Islet precursor cell (in vitro differentiated cells): ENCODE measurements around the gene NFIA.
"Not testable (repeated sequence)": the region's sequence is repeated elsewhere in the genome, so short reads cannot be mapped to it uniquely, and the experiment has no call there.

Source experiments
- DNase-seq: peaks from one replicate; pipeline ENCODE4 v3.0.0-alpha.2; 2018

The NFIA gene

DNA sequence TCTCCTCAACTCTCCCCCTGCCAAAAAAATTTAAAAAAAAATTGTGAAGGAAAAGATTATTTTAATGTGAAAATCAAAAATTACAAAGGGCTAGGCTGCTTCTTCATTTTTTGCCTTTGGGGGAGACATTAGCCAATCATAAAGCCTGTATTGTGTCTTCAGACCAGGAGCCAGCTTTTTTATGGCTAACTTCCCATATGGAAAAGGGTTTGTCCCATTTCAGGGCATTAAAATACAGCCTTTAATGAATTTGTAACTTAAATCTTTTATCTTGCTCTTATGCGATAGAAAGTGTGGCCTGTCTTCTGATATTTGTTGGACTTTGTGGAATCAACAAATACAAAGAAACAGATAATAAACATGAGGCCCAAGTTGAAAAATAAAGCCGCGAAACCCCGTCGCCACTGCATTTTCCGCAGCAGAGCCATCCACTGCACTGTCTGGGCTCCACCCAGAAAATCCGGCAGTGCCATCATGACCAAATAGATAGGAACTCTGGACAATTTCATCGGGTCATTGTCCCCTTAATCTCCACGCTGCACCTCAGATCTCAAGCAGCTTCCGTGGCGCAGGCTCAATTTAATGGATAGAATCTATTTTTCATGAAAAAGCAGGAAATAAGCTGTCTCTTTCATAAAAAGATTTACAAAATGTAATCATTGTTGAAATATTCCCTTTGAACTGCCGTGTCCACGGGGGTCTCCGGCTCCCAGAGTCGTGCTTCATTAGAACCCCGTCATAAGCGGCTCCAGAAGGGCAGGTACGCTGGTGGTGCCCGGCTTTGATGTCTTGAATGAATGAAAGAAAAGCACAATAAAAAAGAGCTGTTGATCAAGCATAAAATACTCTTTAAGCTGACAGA, 365.0 kb downstream of the NFIA start:
- no peak for DNase-seq

DNA sequence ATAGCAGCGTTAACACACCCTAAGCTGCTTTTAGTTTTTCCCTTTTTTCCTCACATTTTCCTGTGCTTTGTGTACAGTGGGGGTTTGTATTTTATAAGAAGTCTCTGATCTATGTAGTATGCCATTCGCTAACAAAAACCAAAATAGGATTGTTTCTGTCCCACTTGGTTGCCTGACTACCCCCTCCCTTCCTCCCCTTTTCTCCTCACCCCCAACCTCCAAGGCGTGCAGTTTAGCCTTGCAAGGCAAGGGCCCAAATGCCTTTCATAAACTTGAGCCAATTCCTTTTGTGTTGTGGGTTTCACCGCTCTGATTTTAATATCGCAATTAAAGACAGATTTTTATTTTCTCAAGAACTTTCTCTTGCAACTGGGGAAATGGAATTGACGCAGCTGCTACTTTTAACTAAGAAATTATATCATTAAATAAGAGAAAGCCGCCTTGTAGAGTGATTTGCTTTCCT, 365.6 kb downstream of the NFIA start:
- DNase-seq = no peak

DNA sequence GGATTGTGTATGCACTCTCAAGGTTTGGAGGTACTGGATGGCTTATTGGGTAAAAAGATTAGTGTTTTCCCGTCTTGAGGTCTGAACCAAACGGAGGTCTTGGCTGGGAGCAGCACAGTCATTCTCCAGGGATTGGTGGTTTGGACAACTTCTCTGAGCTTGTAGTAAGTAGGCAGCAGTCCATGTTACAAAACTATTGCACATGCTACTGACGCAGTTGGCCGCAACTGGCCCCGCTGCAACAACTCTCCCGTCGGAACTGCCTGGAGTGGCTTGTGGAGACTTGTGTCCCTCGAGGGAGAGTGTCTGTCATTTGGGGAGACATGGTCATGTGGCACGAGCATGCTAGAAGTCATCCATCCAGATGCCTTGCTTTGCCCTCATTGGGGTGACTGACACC, 366.6 kb downstream of the NFIA start:
- DNase-seq = no peak

DNA sequence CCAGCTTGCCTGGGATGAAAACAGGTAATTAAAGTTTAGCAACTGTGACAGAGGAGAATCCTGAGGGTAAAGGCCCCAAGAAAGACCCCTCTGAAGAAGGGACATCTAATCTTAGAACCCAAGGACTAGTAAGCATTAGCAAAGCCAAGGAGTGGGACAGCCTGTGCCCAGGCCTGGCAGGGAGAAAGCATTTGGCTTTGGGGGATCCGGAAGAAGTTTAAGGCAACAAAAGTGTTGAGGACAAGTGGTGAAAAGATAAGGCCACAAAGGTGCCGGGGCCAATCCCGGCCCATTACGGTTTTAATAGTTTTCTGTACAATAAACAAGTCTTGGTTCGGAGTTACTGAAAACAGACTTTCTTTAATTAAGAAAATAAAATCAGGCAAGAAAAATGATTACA, 367.0 kb downstream of the NFIA start:
- DNase-seq = no peak

DNA sequence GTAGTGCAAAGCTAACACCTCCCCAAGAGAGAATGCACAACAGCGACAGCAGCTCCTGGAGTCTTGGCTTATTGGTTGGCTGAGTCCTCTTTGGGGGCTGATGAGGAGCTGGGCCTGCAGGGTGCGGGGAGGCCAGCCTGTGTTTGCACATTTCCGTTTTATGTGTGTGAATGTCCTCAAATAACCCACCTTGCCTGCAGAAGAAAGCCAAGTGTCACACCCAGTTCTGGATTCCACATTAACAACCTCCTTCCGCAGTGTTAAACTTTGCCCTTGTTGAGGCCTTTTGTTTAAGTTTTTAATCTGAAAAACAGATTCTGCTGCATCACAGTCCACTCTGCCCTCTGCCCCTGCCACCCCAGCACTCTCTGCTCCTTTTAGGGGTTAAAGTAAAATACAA, 368.1 kb downstream of the NFIA start:
- no peak for DNase-seq

DNA sequence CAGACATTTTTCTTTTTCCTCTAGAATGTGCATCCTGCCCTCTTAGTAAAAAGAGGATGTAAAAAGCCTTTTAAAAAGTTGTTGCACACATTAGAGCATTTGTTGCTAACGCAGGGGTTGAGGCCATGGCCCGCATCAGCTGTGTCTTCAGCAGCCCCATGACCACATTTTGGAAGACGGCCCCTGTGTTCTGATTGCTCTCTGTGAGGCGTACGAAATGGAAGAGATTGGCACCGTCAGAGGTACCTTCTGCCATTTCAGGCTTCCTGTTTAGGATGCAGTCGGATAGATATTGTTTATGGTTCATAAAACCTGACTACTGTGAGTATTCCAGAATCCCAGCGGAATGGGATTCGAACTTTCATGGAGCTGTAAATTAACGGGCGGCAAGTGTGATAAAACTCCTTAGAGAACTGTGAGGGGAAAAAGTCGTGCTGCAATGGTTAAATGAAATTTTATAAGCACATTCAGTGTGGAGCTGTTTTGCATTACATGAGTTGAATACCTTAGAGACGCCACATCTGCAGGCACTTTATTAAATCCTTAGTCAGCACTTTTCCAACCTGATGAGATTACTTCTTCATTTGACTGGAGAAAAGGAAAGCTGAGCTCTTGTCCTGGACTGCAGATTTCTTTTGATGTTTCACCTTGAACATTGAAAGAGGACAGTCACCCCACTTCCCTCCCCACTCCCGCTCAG, 368.7 kb downstream of the NFIA start:
- no peak for DNase-seq

DNA sequence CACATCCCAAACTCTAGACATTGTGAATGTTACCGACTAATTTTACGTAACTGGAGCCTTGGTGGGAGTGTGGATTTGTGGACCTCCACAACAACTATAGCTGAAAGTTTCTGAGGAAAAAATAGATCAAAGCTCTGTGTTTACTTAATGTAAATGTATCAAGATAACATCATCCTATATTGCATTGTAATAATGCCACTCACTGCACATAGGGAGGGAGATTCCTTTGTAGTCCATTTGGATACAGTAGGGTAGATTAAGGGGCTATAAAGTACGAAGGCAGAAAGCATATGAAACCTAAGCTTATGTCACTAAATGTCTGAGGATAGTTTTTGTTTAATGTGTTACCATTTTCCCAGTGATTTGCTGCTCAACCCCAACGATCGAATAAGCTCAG, 369.2 kb downstream of the NFIA start:
- DNase-seq = no peak

DNA sequence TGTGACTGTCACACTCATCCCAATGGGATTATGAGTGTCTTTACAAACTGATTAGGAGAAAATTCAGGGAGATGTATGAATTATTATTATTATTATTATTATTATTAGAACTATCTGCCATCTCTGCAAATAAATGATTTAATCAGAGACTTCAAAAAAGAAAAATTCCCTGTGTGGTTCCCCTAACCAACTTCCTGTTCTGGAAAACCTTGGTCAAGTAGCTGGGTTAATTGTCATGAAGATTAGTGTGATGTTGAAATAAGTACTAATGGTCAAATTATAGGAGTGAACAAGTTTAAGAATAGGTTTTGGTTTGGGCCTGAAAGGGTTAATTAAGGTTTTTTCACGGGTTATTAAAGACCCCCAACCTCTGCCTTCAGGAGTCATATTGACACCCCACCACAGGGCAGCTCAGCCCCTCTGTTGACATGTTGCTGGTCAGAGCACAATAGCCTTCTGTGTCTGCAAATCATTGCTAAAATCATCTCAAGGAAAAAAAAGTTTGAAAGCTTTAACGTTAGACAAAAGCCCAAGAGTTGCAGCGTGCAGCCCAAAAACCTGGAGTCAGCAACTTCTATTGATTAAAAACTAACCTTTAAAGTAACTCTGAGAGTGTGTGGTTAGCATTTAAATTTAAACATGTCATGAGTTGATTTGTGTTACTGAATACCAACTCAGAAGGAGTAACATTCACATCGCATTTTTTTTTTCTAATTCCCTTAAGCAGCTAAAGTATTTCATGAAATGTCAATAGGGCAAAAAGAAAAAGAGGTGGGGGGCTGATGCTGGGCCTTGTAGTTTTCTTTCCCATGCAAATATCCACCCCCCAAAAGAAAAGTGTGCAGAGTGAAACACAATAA, 370.0 kb downstream of the NFIA start:
- DNase-seq = no peak

DNA sequence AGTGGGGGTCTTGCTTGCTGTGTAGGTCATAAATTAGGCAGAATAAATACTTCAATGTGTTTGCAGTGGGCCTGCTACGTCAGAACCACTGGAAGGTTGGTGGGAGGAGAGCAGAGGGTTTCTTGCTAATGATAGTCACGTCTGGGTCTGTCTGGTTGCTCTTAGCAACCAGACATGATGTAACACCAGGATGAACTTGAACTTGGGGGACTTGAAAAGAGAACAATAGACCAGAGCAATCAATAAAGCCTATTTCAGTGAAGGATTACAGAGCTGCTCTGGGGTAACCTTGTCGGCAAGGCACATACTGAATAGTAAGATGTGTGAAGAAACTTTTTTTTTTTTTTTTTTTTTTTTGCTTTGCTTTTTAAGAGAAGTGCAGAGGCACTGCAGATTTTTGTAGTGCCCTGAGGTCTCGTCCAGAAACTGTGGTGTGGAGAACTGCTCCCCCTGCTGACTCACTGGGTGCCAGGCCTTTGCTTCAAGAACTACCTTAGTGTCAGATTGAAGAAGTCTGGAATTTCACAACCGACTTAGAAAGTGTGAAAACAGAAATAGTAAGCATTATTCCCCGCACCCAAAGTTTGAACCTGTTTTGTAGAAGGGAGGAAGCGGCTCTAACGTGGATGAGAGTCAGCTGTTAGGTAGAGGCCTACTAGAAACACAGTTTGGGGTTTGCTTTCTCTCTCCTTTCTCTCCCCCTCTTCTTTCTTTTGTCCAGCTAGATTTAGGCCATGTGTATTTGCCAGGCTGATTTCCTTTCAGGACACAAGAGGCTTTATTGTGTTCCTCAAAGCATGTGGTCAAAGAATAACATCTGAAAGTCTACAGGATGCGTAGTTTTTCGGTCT, 371.0 kb downstream of the NFIA start:
- DNase-seq = peak; percentile 89

DNA sequence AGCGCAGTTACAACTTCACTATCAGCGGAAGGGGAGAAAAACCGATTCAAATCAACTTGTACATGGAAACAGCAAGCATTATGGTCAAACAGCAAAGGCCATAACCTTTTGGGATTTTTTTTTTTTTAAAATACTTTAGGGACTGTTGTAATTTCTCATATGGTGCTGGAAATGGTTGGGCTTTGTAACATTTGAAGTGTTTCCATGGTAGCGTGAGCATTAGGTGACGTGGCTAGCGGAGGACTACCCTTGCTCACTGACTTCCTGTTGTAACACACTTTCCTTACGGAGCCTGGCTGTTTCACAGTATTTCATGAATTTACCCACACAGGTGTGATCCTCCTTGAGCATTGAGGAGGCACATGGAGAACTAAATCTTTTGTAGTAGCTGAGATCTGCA, 373.0 kb downstream of the NFIA start:
- no peak for DNase-seq

DNA sequence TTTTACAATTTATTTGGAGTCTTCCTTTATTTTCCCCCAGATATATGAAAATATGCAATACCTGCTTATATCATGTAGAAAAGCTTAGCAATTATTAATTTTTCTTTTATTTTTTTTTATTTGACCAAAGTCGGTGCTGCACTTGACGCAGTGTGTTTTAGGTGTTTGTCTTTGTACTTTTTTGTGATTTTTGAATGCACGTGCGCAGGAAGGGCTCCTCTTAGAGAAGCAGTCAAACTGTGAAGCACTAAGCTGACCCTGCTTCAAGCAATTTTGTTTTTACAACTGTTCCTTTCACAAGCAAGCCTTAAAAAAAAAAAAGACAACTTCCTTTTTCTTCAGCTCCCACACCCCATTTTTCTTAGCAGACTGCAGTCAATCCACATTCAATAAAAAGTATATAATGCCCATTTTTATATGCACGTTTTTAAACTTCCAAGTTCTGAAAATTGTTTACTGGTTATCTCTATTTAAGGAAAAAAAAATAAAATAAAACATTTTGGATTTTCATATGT, 375.2 kb downstream of the NFIA start:
- DNase-seq = no peak

DNA sequence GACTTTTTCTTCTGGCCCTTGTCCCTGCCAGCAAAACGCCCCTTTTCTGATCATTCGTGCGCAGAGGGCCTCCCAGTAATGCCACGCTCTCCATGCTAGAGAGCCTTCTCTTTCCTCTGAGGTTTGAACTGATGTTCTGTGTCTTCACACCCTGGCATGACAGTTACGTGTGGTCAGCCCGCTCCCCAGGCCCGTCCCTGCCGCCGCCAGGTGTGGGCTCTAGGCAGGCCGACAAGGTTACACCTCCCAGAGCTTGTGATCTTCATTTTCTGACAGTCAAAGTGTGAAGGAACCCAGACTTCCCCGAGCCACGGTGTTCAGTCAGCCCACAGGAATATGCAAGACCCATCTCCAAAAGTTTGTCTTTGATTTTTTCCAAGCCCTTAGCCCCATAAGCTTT, 377.0 kb downstream of the NFIA start:
- DNase-seq = no peak

DNA sequence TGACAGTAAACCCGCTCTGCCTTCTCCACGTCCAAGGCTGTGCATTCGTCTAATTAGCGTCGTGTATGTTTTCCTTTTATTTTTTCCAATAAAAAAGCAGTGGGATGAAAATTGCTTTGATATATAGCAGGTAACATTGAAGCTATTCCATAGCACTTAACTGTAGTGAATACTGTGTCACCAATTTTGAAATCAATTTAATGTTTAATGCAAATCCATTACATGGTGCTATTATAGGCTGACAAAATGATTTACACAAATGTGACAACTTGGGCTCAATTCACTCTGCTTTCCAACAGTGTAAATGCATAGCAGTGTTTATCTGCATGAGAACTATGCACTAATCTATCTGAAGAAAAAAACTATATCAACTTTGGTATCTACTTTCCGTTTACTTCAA, 377.8 kb downstream of the NFIA start:
- DNase-seq = no peak

DNA sequence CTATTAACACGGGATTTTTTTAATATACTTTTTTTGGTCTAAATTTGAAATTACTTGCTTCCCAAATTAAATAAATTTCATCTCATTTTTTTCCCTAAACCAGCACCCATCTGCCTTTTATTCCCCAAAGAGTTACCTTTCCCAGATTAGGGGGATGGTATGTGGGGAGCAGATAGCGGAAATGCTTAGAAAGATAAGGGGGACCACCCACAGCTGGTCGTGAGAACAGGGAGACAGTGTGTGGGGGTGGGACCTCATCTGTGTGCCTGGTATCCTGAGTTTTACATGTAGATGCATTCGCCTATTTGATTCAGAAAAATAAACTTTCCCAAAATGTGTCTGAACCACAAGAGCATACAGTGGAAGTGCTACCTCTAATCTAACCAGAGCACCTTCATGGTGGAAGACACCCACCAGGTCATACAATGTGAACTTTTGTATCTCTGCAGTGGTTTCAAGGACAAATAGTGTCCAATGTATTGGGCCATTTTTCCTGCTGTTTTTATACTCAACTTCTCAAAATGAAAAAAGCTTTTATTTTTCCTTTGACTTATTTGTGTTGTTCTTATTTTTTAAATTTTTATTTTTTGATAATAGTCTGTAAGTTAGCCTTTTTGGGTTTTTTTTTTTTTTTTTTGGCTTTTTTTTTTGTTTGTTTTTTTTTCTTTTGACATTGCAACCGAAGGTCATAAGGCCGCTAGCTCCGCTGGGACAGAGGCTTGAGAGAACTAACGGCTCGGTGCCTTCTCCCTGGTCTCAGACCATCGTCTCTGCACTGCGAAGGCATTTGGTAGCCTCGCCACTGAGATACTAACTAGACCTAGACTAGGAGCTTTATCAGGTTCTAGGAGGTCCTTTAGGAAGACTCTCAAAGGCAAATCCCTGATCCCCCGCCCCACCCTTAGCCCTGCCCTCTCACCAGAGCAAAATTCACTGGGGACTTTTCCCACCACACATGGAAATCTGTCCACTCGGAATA, 379.3 kb downstream of the NFIA start:
- DNase-seq = no peak

DNA sequence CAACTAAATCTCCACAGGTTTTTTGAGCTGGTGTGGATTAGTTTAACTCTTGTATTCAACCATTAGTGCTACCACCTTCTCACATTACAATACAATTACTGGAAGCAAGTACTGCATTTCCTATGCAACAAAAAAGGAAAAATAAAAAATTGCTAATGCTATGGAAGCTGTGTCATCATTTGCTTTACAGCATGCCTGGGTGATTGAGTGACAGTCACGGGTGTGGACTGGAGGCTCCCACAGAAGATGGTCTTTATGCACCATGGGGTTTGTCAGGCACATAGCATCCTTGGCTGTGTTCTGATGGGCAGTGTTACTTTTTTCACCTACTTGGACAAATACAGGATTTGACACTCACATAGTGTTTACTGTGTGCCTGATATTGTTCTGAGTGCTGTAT, 380.3 kb downstream of the NFIA start:
- no peak for DNase-seq

DNA sequence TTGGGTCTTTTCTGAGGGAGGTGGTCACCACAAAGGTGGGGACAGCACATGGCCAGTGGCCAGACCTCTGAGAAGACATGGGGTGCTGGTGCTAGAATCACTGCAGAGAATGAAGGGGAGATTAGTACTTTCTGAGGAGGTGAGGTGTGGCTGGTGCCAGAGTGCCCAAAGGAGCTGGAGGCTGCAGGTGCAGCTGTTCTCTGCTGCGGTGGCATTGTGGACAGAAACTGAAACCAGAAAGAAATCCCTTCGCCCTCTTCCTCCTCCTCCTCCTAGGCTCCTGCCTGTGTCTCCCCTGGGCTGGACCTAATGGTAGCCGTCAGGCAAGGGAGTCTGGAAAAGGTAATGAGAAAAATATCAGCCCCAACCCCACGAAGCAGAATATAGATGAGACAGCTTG, 380.9 kb downstream of the NFIA start:
- DNase-seq = no peak

DNA sequence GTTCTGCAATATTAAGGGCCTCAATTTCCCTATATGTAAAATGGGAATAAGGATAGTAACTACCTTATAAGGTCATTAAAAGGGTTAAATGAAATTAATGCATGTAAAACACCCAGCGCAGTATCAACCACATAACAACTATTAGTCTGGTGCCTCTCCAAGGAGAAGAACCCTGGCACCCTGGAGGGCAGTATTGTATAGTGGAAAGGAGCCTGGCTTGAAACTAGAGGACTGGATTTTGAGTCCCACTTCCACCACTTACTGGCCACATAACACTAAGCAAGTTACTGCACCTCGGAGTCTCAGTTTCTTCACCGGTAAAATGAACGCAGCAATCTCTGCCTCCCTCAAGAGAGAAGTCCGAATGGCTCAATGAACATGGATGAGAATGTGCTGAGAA, 385.5 kb downstream of the NFIA start:
- not testable (repeated sequence) for DNase-seq

DNA sequence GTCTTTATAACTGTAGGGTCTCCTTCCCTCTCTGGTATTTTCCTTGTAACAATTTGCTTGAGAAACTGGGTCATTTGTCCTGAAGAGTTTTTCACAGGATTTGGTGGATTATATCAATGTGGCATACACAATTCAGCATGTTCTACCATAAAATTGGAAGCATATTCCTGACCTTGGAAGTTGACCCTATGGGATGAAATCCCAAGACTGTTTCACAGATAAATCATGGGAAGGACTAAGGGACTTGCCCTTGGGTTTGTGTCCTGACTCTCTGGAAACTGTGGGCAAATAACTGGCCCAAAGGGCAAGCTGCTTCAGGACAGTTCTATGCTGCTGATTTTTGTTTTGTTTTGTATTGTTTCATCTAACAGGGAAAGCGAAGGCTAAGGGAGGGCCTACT, 387.0 kb downstream of the NFIA start:
- DNase-seq = no peak

DNA sequence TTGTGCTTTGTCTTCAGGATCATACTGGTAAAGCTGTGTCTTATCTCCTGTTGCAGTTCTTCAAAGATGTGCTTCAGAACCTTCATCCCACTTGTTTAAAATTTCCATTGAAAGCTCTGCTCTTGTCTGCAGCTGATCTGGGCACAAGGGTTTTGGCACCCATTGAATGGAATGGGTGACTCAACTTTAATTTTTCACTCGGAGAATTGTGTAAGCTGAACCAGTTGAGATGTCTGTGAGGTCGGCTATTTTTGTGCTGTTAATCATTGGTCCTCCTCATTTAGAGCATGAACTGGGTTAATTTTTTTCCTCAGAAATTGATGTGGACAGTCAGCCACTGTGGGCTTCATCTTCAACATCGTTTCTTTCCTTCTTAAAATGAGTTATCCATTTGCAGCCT, 390.5 kb downstream of the NFIA start:
- no peak for DNase-seq

DNA sequence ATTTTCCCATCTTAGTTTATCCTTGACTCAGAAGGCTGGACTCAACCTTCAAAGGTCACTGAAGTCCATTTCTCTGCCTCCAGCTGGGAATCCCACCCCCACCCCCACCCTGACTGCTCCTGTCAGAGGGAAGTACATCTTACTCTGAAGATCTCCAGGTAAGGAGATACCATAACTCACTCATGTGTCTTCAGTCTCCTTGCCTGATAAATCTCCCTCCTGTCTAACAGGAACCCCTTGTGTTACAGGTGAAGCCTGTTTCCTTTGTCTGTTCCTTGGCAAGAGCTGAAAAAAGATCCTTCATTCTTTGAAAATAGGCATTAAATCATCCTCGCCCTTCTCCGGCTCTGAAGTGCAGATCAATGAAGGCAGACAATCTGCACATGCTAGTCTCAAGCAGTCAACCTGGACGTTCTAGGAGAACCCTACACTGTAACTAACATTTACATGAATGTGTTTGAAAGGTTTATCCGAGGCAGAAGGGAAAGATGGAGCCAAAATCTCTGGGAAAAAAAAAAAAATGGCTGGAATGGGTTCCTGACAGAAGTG, 392.0 kb downstream of the NFIA start:
- DNase-seq = no peak

DNA sequence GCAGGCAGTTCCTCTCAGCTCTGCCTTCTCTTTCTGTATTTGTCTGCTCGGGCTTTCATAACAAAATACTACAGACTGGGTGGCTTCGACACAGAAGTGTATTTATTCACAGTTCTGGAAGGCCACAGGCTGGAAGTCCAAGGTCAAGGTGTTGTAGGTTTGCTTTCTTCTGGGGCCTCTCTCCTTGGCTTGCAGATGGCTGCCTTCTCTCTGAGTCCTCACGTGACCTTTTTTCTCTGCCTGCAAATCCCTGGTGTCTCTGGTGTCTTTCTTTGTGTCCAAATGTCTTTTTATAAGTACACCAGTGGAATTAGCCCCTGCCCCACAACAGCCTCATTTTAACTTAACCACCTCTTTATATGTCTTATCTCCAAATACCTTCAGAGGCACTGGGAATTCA, 392.6 kb downstream of the NFIA start:
- no peak for DNase-seq
